ENCODE data around the gene ARHGEF16.

The ARHGEF16 gene

DNA sequence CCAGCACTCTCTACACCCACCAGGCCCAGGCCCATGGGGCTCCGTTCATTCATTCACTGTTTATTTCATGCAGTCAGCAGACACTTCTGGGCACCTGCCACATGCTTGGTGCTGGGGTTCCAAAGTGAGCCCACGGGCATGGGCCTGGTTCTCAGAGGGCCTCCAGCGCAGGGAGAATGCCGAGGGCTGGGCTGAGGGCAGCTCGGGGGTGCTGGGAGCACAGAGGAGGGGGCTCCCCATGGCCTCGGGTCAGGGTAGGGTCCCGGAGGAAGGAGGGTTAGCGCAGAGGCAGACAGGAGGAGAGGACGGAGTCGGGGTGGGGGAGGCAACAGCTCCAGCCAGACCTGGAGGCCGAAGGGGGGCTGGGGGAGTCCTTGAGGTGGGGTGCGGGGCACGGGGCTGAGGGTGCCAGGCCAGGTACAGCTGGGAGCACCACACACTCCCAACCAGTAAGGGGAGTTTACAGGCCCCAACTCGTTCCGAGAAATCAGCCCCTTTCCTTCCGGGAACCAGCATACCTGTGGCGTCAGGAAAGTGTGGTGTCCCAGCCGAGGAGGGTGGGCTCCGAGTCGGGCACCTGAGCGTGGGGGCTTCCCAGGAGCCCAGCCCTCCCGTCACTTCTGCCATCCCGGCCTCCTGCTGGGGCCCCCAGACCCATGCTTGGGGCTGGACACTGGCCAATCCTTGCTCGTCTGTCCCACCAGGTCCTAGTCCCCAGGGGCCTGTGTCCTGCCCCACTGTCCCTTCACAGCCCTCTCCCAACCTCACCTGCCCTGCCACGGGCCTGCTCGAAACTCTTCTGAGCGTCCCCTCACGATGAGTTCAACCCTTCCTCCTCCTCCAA is 10.8 kb downstream of the ARHGEF16 start:
- TF ChIP-seq, protein P1, sequence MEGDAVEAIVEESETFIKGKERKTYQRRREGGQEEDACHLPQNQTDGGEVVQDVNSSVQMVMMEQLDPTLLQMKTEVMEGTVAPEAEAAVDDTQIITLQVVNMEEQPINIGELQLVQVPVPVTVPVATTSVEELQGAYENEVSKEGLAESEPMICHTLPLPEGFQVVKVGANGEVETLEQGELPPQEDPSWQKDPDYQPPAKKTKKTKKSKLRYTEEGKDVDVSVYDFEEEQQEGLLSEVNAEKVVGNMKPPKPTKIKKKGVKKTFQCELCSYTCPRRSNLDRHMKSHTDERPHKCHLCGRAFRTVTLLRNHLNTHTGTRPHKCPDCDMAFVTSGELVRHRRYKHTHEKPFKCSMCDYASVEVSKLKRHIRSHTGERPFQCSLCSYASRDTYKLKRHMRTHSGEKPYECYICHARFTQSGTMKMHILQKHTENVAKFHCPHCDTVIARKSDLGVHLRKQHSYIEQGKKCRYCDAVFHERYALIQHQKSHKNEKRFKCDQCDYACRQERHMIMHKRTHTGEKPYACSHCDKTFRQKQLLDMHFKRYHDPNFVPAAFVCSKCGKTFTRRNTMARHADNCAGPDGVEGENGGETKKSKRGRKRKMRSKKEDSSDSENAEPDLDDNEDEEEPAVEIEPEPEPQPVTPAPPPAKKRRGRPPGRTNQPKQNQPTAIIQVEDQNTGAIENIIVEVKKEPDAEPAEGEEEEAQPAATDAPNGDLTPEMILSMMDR (IDR thresholded peaks at IDR 0.05; ENCODE audit: low read depth, low read length), result no peak
- H3K4me1 ChIP-seq, result no peaks in the 10 kb centered on the region
- no peaks in the 10 kb centered on the region for H3K27me3 ChIP-seq
- no peaks in the 10 kb centered on the region for H3K9me3 ChIP-seq
- no peaks in the 10 kb centered on the region for H3K36me3 ChIP-seq
- peak; percentile 1 for DNase-seq
- H3K4me3 ChIP-seq (ENCODE audit: low read depth, low read length), result no peak overlapping the region

DNA sequence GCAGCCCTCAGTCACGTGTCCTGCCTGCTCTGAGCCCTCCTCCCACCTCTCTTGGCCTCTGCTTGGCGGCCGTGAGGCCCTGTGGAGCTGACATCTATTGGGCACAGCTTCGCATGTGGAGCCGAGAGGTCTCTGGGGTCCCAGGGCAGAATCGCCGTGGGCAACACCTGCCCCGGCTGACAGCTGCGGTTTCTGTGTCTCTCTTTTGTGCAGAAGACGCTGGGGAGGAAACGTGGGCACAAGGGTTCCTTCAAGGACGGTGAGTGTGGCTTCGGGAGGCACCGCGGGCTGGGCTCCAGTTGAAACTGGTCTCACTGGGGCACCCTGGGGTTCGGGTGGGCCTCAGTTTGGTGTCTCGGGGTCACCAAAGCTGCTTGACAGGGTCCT is 11.5 kb downstream of the ARHGEF16 start:
- H3K9me3 ChIP-seq, result no peaks in the 10 kb centered on the region
- peak; percentile 0 for DNase-seq
- no peaks in the 10 kb centered on the region for H3K4me1 ChIP-seq
- no peaks in the 10 kb centered on the region for H3K27me3 ChIP-seq
- TF ChIP-seq, protein P1 (IDR thresholded peaks at IDR 0.05; ENCODE audit: low read depth, low read length), result no peak
- H3K4me3 ChIP-seq (ENCODE audit: low read depth, low read length), result no peak overlapping the region
- no peaks in the 10 kb centered on the region for H3K36me3 ChIP-seq

DNA sequence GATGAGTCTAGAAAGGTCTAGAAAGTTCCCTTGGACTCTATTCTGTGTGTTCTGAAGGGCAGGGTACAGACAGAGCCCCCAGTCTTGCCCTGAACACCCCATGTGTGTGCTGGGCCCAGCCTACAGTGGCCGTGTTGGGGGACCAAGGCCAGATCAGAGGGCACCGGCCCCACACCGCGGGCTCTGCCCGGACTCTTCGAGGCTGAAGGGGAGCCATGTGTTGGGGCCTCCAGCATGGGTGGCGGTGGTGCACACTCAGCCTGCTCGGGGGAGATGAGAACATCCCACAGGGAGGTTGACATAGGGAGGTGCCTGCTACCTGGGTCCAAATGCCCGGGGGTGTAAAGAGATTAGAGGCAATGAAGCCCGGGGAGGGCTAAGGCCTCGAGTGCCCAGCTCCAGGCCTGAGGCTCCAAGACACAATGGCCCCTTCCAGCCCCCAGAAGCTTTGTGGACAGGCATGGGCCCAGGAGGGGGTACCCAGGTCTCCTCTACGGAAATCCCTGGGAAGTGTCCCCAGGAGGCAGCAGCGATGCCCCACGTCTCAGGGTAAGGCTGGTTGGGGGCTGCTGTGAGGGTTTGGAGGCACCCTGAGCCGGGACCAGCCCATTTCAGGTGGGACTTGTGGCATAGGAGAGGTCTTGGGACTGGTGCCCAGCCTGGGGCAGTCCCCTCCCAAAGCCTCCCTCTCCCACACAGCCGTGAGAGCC is 12.1 kb downstream of the ARHGEF16 start:
- peak; percentile 1 for DNase-seq
- H3K27me3 ChIP-seq, result no peaks in the 10 kb centered on the region
- H3K4me3 ChIP-seq (ENCODE audit: low read depth, low read length), result no peak overlapping the region
- TF ChIP-seq, protein P1 (IDR thresholded peaks at IDR 0.05; ENCODE audit: low read depth, low read length), result no peak
- no peaks in the 10 kb centered on the region for H3K9me3 ChIP-seq
- no peaks in the 10 kb centered on the region for H3K36me3 ChIP-seq
- peaks cover 1% of the 10 kb centered on the region; the same call in 1 of the 2 replicates for H3K4me1 ChIP-seq

DNA sequence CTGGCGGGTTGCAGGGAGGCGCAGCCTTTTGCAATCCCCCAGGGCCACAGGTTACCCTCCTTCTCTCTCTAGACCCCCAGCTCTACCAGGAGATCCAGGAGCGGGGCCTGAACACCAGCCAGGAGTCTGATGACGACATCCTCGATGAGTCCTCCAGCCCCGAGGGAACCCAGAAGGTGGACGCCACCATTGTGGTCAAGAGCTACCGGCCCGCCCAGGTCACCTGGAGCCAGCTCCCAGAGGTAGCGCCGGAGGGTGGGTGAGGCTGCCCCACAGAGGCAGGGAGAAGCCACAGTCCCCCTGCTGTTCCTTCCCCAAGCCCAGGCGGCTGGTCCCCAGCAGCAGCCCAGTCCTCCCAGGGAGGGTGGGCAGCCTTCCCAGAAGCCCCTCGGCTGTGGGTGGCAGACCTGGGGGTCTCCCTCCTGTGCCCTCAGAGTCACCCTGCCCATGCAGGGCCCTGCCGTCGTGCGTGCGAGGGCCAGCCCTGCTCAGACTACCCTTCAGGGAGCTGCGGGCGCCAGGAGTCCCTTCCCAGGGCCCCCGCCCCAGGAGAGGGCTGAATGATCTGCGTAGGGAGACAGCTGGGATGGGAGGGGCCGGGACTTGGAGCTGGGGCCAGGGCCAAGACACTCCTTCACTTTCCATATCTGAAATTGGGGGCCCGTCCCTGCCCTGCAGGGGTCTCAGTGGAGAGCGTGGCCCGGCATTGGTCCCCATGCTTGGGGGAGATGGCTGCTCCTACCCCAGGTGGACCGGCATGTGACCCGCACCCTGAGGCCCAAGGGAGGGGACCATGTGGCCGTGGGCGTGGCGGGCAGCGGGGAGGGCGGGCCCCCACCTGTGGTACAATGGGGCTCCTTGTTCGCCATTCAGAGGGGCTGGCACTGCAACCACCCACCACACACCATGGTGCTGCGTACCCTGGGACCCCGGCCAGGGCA is 12.9 kb downstream of the ARHGEF16 start:
- TF ChIP-seq, protein P1 (IDR thresholded peaks at IDR 0.05; ENCODE audit: low read depth, low read length), result no peak
- Histone ChIP-seq H3K36me3 (no peaks in the 10 kb centered on the region), H3K27me3 (no peaks in the 10 kb centered on the region), H3K4me1 (peaks cover 3% of the 10 kb centered on the region; the same call in 1 of the 2 replicates), H3K4me3 (ENCODE audit: low read depth, low read length) (no peak overlapping the region), H3K9me3 (no peaks in the 10 kb centered on the region)
- DNase-seq, result peak; percentile 3

DNA sequence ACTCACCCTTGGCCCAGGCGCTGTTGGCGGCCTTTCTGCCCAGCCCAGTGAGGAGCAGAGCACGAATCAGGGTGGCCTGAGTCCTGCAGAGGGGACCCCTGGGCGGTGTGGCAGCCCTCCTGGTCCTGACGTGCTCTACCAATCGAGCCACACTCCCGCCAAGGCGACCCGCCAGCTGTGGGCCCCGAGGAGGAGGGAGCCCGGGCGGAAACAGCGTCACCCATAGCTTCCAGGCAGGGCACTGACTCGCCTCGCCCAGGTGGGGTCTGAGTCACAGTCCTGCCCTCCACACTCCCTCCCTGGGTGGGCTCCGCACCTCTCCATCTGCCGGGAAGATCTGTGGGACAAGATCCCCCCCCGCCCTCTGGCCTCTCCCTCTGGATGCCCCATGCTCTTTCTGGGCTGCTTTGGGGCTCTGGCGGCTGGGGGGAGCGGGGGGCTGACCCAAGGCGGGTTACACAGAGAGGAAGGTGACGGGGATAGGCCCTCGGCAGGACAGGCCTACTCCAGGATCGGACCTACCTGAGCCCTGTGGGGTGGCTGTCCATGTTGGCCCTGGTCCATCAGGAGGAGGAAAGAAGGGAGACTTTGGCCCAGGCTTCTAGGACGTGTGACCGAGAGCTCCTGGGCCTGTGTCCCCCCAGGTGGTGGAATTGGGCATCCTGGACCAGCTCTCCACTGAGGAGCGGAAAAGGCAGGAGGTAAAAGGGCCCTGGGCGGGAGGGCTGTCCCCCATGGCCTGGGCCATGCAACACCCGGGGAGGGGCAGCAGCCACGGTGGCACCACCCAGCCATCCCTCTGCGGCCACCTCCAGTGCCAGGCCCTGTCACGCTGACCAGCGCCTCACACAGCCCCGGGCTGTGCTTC is 14.0 kb downstream of the ARHGEF16 start:
- H3K36me3 ChIP-seq, result no peaks in the 10 kb centered on the region
- peak; percentile 2 for DNase-seq
- H3K27me3 ChIP-seq, result no peaks in the 10 kb centered on the region
- TF ChIP-seq, protein P1 (IDR thresholded peaks at IDR 0.05; ENCODE audit: low read depth, low read length), result no peak
- H3K4me1 ChIP-seq, result peaks cover 3% of the 10 kb centered on the region; the same call in 1 of the 2 replicates
- H3K4me3 ChIP-seq (ENCODE audit: low read depth, low read length), result no peak overlapping the region
- no peaks in the 10 kb centered on the region for H3K9me3 ChIP-seq
